CD4-positive, alpha-beta T cell (primary cell): ENCODE data around the gene SFT2D3. TPM values are rescaled to one million over a fixed set of nuclear protein-coding genes. Genes with fewer than 3 reads are reported as not detected.

Experiments used
- ATAC-seq: fragments of 200-7000 bp; cut with Tn5 transposase; one replicate; pipeline ENCODE4 v1.10.0; 2022; ENCODE audit warnings: mild to moderate bottlenecking; ENCODE audit not compliant: poor library complexity
- CTCF ChIA-PET: fragments of 350-600 bp; sonication (Branson Sonifier 250); formaldehyde crosslinking; loops from one replicate; lab custom pipeline; 2021; ENCODE audit warnings: antibody characterized with exemption, inconsistent platforms; lab: Charles Lee
- POLR2A ChIA-PET: fragments of 350-600 bp; sonication (Branson Sonifier 250); formaldehyde crosslinking; loops from one replicate; lab custom pipeline; 2021; ENCODE audit warnings: antibody characterized with exemption, inconsistent platforms; lab: Charles Lee
- DNase-seq, 14 experiments: peaks; one replicate each; pipeline ENCODE4 v3.0.0-alpha.2; 2013 to 2020; ENCODE audit warnings: mixed read lengths in 2 of 14
- H3K27ac ChIP-seq, 2 donors: one replicate each; pipeline versions ENCODE4 v1.5.1 to v1.7.0; 2013; ENCODE audit warnings: low read length in 2 of 2, low read depth in 1 of 2, mild to moderate bottlenecking in 1 of 2
- H3K27me3 ChIP-seq, 2 experiments: 1 replicate in 1 of 2; 2 replicates in 1 of 2; pipeline versions ENCODE4 v1.6.1 to v1.7.0; 2013; ENCODE audit warnings: low read length in 2 of 2, control low read depth in 1 of 2, mild to moderate bottlenecking in 1 of 2, moderate library complexity in 1 of 2; ENCODE audit not compliant: insufficient read depth in 2 of 2, control insufficient read depth in 1 of 2
- H3K36me3 ChIP-seq: one replicate; pipeline ENCODE4 v1.6.1; 2013; ENCODE audit warnings: low read length, control low read depth; ENCODE audit not compliant: insufficient read depth
- H3K4me1 ChIP-seq: one replicate; pipeline ENCODE4 v1.6.1; 2013; ENCODE audit warnings: low read length, control low read depth; ENCODE audit not compliant: insufficient read depth
- H3K4me3 ChIP-seq: one replicate; pipeline ENCODE4 v1.5.1; 2013; ENCODE audit warnings: mild to moderate bottlenecking, low read length, moderate library complexity
- H3K9me3 ChIP-seq, 2 experiments: 1 replicate in 1 of 2; 2 replicates in 1 of 2; pipeline versions ENCODE4 v1.6.1 to v1.7.0; 2013; ENCODE audit warnings: low read length in 2 of 2, mild to moderate bottlenecking in 2 of 2, control low read depth in 1 of 2, moderate library complexity in 1 of 2; ENCODE audit not compliant: control insufficient read depth in 1 of 2, insufficient read depth in 1 of 2
- H3K27ac Mint-ChIP-seq: one replicate; pipeline ENCODE4 v1.8.0; 2020; ENCODE audit warnings: mixed read lengths
- H3K27me3 Mint-ChIP-seq: one replicate; pipeline ENCODE4 v1.8.0; 2021; ENCODE audit warnings: mixed read lengths
- H3K36me3 Mint-ChIP-seq: one replicate; pipeline ENCODE4 v1.8.0; 2021; ENCODE audit warnings: low read depth, mixed read lengths
- H3K4me1 Mint-ChIP-seq: one replicate; pipeline ENCODE4 v1.8.0; 2021; ENCODE audit warnings: low read depth, mixed read lengths
- H3K4me3 Mint-ChIP-seq: one replicate; pipeline ENCODE4 v1.8.0; 2020; ENCODE audit warnings: mild to moderate bottlenecking, mixed read lengths
- H3K9me3 Mint-ChIP-seq: one replicate; pipeline ENCODE4 v1.8.0; 2020; ENCODE audit warnings: mixed read lengths
- CTCF ChIP-seq: fragments of 200-600 bp; IDR thresholded peaks from one replicate; pipeline ENCODE4 v1.8.0; 2022; ENCODE audit warnings: antibody characterized with exemption, mild to moderate bottlenecking
- intact Hi-C, 2 experiments: fragments of 100-400 bp; cut with DNase I in 1 of 2; cut with micrococcal nuclease in 1 of 2; formaldehyde crosslinking; loops; one replicate each; pipeline versions ENCODE4 v1.15.1 to v1.9.0; 2023 to 2025; cut with DNase I, micrococcal nuclease
- total RNA-seq, 174 experiments: library from RNA in 2 of 174; stranded (reverse) in 2 of 174; gene quantifications; one replicate each; pipeline ENCODE4 v1.2.3 and lab custom pipeline; 2021 to 2026

The SFT2D3 gene
- total RNA-seq, 2 experiments from 2014 or later = 8.5 to 8.9 TPM

GRCh38 chr2:127695491-127696472, 5.5 kb upstream of the SFT2D3 start:
- H3K27me3 Mint-ChIP-seq = no peaks in the 10 kb centered on the region
- H3K36me3 ChIP-seq = no peaks in the 10 kb centered on the region
- H3K4me3 ChIP-seq = no peak overlapping the region
- ChIA-PET CTCF (interaction anchor here (1.2 kb wide), 1 partner anchor 104 kb away, joined by 6 read pairs; no protein-coding TSS in a partner anchor), POLR2A (no interaction called here)
- H3K4me1 ChIP-seq = peaks cover 8% of the 10 kb centered on the region
- DNase-seq (peak in 8 of 14 experiments; percentile 14 to 71 (median 59)), ATAC-seq (peak; percentile 55)
- peaks cover 4% of the 10 kb centered on the region for H3K36me3 Mint-ChIP-seq
- H3K9me3 ChIP-seq = peaks cover 2 to 9% of the 10 kb centered on the region in 2 experiments
- peaks cover 8% of the 10 kb centered on the region for H3K4me1 Mint-ChIP-seq
- H3K27me3 ChIP-seq = no peaks in the 10 kb centered on the region
- intact Hi-C loops = no loop called here
- H3K27ac ChIP-seq = no peak overlapping the region
- H3K4me3 Mint-ChIP-seq = no peak overlapping the region
- no peak overlapping the region for H3K27ac Mint-ChIP-seq
- peaks cover 2% of the 10 kb centered on the region for H3K9me3 Mint-ChIP-seq
- TF ChIP-seq CTCF = no peak

GRCh38 chr2:127697482-127698180, 3.7 kb upstream of the SFT2D3 start:
- Mint-ChIP-seq H3K4me3 (peak overlapping the region; percentile 7), H3K36me3 (peaks cover 14% of the 10 kb centered on the region), H3K9me3 (no peaks in the 10 kb centered on the region), H3K27ac (no peak overlapping the region), H3K27me3 (no peaks in the 10 kb centered on the region), H3K4me1 (peaks cover 21% of the 10 kb centered on the region)
- Histone ChIP-seq H3K27ac (no peak overlapping the region), H3K4me3 (no peak overlapping the region), H3K9me3 (no peaks in the 10 kb centered on the region), H3K4me1 (peaks cover 18% of the 10 kb centered on the region), H3K27me3 (no peaks in the 10 kb centered on the region), H3K36me3 (no peaks in the 10 kb centered on the region)
- DNase-seq (no peak), ATAC-seq (no peak)
- intact Hi-C loops = no loop called here
- TF ChIP-seq CTCF = no peak
- CTCF ChIA-PET = no interaction called here
- POLR2A ChIA-PET = no interaction called here

GRCh38 chr2:127698553-127699355, 2.5 kb upstream of the SFT2D3 start:
- Histone ChIP-seq H3K36me3 (no peaks in the 10 kb centered on the region), H3K4me3 (no peak overlapping the region), H3K9me3 (no peaks in the 10 kb centered on the region), H3K27ac (no peak overlapping the region), H3K27me3 (no peaks in the 10 kb centered on the region), H3K4me1 (peaks cover 29% of the 10 kb centered on the region)
- H3K4me1 Mint-ChIP-seq = peaks cover 32% of the 10 kb centered on the region
- ATAC-seq = no peak
- intact Hi-C loops = no loop called here
- ChIA-PET CTCF (no interaction called here), POLR2A (no interaction called here)
- H3K9me3 Mint-ChIP-seq = no peaks in the 10 kb centered on the region
- DNase-seq = no peak
- H3K27me3 Mint-ChIP-seq = no peaks in the 10 kb centered on the region
- peak overlapping the region; percentile 34 for H3K4me3 Mint-ChIP-seq
- peak overlapping the region; percentile 8 for H3K27ac Mint-ChIP-seq
- H3K36me3 Mint-ChIP-seq = peaks cover 16% of the 10 kb centered on the region
- no peak for TF ChIP-seq CTCF
